NT2/D1 (cell line): Measurements from ENCODE around the gene PNPLA3.

ENCODE experiments used
- SUZ12 ChIP-seq: IDR thresholded peaks from 2 replicates; pipeline ENCODE4 v1.6.1; 2011; ENCODE audit not compliant: insufficient read length, insufficient read depth; ENCODE audit errors: extremely low read depth
- YY1 ChIP-seq: IDR thresholded peaks from 2 replicates; pipeline ENCODE4 v1.6.1; 2011; ENCODE audit not compliant: insufficient read length, insufficient read depth
- ZNF274 ChIP-seq: IDR thresholded peaks from 2 replicates; pipeline ENCODE4 v1.6.1; 2011; ENCODE audit warnings: mild to moderate bottlenecking, low read depth, low read length

- TF ChIP-seq YY1, result no peak
- TF ChIP-seq ZNF274, result no peak
- TF ChIP-seq SUZ12, result no peak
These were observed 21.5 kb upstream of the PNPLA3 start for GRCh38 chr22:43901976-43902643.
